ENCODE results near the gene HIVEP3.

DNA sequence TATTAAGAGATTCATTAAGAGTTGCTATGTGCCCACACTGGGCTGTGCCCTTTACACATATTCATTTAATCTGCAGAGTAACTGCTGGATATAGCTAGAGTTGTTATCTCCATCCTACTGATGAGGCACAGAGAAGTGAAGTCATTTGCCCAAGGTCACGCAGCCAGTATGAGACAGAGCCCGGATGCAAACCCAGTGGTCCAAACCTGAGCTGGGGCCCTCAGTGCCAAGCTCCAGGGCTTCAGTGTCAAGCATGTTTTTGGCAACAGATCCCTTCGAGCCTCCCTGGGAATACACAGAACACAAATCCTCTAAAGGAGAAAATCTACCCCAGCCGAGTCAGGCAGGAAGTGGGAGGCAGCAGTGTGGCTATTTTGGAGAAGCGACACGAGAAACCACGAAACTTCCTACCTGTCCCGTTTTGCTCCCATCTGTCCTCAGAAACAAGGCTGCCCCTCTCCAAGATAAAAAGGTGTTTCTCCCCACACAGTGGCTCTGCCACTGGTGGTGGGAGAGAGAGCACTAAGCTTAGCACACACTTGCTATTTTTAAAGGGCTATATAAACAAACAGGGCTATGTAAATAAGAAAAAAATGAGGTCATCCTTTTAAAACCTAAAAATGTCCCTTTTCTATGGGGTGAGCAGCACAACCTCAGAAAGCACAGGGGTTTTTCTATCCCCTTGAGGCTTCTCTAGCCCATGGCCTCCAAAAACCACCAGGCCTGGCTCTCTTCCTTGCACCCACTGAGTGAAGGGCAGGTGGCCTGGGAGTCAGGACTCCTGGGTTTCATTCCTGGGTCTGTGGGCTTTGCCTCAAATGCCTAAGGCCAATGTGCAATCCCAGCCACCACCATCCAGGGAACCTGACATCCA, 295.6 kb downstream of the HIVEP3 start:
- TF ChIP-seq, protein P1, sequence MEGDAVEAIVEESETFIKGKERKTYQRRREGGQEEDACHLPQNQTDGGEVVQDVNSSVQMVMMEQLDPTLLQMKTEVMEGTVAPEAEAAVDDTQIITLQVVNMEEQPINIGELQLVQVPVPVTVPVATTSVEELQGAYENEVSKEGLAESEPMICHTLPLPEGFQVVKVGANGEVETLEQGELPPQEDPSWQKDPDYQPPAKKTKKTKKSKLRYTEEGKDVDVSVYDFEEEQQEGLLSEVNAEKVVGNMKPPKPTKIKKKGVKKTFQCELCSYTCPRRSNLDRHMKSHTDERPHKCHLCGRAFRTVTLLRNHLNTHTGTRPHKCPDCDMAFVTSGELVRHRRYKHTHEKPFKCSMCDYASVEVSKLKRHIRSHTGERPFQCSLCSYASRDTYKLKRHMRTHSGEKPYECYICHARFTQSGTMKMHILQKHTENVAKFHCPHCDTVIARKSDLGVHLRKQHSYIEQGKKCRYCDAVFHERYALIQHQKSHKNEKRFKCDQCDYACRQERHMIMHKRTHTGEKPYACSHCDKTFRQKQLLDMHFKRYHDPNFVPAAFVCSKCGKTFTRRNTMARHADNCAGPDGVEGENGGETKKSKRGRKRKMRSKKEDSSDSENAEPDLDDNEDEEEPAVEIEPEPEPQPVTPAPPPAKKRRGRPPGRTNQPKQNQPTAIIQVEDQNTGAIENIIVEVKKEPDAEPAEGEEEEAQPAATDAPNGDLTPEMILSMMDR (IDR thresholded peaks at IDR 0.05): no peak
- no peak for TF ChIP-seq POLR2AphosphoS5 (IDR thresholded peaks at IDR 0.05)
